Right atrium auricular region (tissue), 2 donors: ENCODE measurements around the gene PHIP. TPM values are rescaled to one million over a fixed set of nuclear protein-coding genes. Genes with fewer than 3 reads are reported as not detected.

ENCODE experiments used
- DNase-seq: peaks from one replicate; pipeline ENCODE4 v3.0.0-alpha.2; 2019; ENCODE audit warnings: low spot score
- H3K27ac ChIP-seq, 2 donors: fragments of 200-600 bp; sonication (generic); 1 replicate in 1 of 2; 2 replicates in 1 of 2; pipeline ENCODE4 v1.5.1; 2016 to 2019
- H3K27me3 ChIP-seq, 2 donors: fragments of 200-600 bp; sonication (generic); one replicate each; pipeline versions ENCODE4 v1.5.1 to v1.6.0; 2017 to 2019
- H3K36me3 ChIP-seq: fragments of 200-600 bp; sonication (generic); one replicate; pipeline ENCODE4 v1.5.1; 2016
- H3K4me1 ChIP-seq, 2 donors: fragments of 200-600 bp; sonication (generic); one replicate each; pipeline versions ENCODE4 v1.5.1 to v1.6.0; 2017 to 2019
- H3K4me3 ChIP-seq, 2 donors: fragments of 200-600 bp; sonication (generic); 1 replicate in 1 of 2; 2 replicates in 1 of 2; pipeline ENCODE4 v1.5.1; 2017 to 2019; ENCODE audit warnings: mild to moderate bottlenecking in 1 of 2, moderate library complexity in 1 of 2
- H3K9me3 ChIP-seq, 2 donors: fragments of 200-600 bp; sonication (generic); one replicate each; pipeline ENCODE4 v1.5.1; 2019
- CTCF ChIP-seq, 2 donors: fragments of 200-600 bp; sonication (generic); IDR thresholded peaks; one replicate each; pipeline ENCODE4 v1.5.1; 2019; ENCODE audit warnings: antibody characterized with exemption in 2 of 2
- total RNA-seq, 2 donors: library from RNA; depleted of rRNA; stranded (reverse); fragments of >200 nt; gene quantifications; one replicate each; pipeline ENCODE4 v1.1.0, GENCODE V29; 2016

The PHIP gene
- total RNA-seq, 2 donors from 2014 or later: 15.2 to 15.3 TPM

GRCh38 chr6:78952362-78952761 lies 125.7 kb downstream of the PHIP start:
- Histone ChIP-seq H3K4me3 (no peak overlapping the region), H3K9me3 (peaks cover 0 to 10% of the 10 kb centered on the region in 2 donors), H3K36me3 (peaks cover 67% of the 10 kb centered on the region), H3K4me1 (no peaks in the 10 kb centered on the region), H3K27ac (no peak overlapping the region), H3K27me3 (no peaks in the 10 kb centered on the region)
- no peak for DNase-seq
- no peak for TF ChIP-seq CTCF (IDR thresholded peaks at IDR 0.05)

- TF ChIP-seq CTCF (IDR thresholded peaks at IDR 0.05): no peak
- peaks cover 89% of the 10 kb centered on the region for H3K36me3 ChIP-seq
- no peak for DNase-seq
- no peaks in the 10 kb centered on the region for H3K27me3 ChIP-seq
- no peak overlapping the region for H3K27ac ChIP-seq
- peaks cover 0 to 10% of the 10 kb centered on the region in 2 donors for H3K9me3 ChIP-seq
- H3K4me3 ChIP-seq: no peak overlapping the region
- no peaks in the 10 kb centered on the region for H3K4me1 ChIP-seq
These were observed 129.3 kb downstream of the PHIP start for GRCh38 chr6:78948785-78949184.

GRCh38 chr6:78947962-78948361 lies 130.1 kb downstream of the PHIP start:
- no peak for DNase-seq
- H3K4me3 ChIP-seq: no peak overlapping the region
- H3K27me3 ChIP-seq: no peaks in the 10 kb centered on the region
- no peak overlapping the region for H3K27ac ChIP-seq
- H3K9me3 ChIP-seq: peaks cover 0 to 10% of the 10 kb centered on the region in 2 donors
- TF ChIP-seq CTCF (IDR thresholded peaks at IDR 0.05): no peak
- no peaks in the 10 kb centered on the region for H3K4me1 ChIP-seq
- H3K36me3 ChIP-seq: peaks cover 88% of the 10 kb centered on the region

GRCh38 chr6:78947529-78947928 lies 130.5 kb downstream of the PHIP start:
- Histone ChIP-seq H3K4me3 (no peak overlapping the region), H3K9me3 (peaks cover 0 to 10% of the 10 kb centered on the region in 2 donors), H3K27me3 (no peaks in the 10 kb centered on the region), H3K27ac (no peak overlapping the region), H3K4me1 (no peaks in the 10 kb centered on the region), H3K36me3 (peaks cover 89% of the 10 kb centered on the region)
- no peak for DNase-seq
- no peak for TF ChIP-seq CTCF (IDR thresholded peaks at IDR 0.05)

- Histone ChIP-seq H3K9me3 (no peaks in the 10 kb centered on the region), H3K4me3 (no peak overlapping the region), H3K27me3 (no peaks in the 10 kb centered on the region), H3K27ac (no peak overlapping the region), H3K4me1 (no peaks in the 10 kb centered on the region), H3K36me3 (peaks cover 61% of the 10 kb centered on the region)
- no peak for TF ChIP-seq CTCF (IDR thresholded peaks at IDR 0.05)
- DNase-seq: no peak
These were observed 135.6 kb downstream of the PHIP start for GRCh38 chr6:78942446-78942845.

GRCh38 chr6:78936515-78936914 lies 141.5 kb downstream of the PHIP start:
- H3K9me3 ChIP-seq: peaks cover 0 to 10% of the 10 kb centered on the region in 2 donors
- TF ChIP-seq CTCF (IDR thresholded peaks at IDR 0.05): no peak
- H3K36me3 ChIP-seq: peaks cover 9% of the 10 kb centered on the region
- DNase-seq: no peak
- peaks cover 0 to 7% of the 10 kb centered on the region in 2 donors for H3K4me1 ChIP-seq
- no peak overlapping the region for H3K4me3 ChIP-seq
- peak overlapping the region; percentile 28 to 54 for H3K27ac ChIP-seq
- H3K27me3 ChIP-seq: no peaks in the 10 kb centered on the region
